Measurements from ENCODE around the gene DTNB.

DNA sequence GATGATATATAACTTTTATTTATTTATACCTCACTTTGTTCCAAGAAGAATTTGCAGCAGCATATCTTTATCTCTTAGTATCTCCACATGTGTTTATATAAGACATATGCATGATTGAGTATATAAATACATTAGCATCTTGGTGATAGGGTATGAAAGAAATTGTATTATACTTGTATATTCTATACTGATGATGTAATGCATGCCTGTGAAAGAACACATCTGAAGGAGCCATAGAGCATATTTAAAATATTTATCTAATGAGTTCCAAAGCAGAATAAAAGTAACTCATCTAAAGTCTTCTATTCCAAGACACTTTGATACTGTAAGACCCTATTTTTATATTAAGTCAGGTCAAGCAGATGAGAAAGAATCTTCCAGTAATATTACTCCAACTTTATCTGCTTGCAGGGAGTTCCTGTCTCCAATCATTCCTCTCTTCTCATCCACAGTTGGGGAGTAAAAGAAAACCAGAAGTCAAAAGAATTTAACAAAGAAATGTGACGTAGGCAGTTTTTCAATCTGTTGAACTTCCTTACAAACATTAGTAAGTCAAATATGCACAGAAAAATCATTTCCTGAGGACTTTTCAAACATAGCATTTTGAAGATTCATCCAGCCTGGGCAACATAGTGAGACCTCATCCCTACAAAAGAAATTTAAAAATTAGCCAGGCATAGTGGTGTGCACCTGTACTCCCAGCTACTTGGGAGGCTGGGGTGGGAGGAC lies 76.7 kb downstream of the DTNB start:
- TF ChIP-seq, protein P1, sequence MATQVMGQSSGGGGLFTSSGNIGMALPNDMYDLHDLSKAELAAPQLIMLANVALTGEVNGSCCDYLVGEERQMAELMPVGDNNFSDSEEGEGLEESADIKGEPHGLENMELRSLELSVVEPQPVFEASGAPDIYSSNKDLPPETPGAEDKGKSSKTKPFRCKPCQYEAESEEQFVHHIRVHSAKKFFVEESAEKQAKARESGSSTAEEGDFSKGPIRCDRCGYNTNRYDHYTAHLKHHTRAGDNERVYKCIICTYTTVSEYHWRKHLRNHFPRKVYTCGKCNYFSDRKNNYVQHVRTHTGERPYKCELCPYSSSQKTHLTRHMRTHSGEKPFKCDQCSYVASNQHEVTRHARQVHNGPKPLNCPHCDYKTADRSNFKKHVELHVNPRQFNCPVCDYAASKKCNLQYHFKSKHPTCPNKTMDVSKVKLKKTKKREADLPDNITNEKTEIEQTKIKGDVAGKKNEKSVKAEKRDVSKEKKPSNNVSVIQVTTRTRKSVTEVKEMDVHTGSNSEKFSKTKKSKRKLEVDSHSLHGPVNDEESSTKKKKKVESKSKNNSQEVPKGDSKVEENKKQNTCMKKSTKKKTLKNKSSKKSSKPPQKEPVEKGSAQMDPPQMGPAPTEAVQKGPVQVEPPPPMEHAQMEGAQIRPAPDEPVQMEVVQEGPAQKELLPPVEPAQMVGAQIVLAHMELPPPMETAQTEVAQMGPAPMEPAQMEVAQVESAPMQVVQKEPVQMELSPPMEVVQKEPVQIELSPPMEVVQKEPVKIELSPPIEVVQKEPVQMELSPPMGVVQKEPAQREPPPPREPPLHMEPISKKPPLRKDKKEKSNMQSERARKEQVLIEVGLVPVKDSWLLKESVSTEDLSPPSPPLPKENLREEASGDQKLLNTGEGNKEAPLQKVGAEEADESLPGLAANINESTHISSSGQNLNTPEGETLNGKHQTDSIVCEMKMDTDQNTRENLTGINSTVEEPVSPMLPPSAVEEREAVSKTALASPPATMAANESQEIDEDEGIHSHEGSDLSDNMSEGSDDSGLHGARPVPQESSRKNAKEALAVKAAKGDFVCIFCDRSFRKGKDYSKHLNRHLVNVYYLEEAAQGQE (IDR thresholded peaks at IDR 0.05; ENCODE audit: borderline replicate concordance), result no peak
- TF ChIP-seq POLR2AphosphoS5 (IDR thresholded peaks at IDR 0.05) (no peak), EZH2 (IDR thresholded peaks at IDR 0.05; ENCODE audit: borderline replicate concordance, insufficient read depth, low read length, poor library complexity, severe bottlenecking) (no peak), MXI1 (conservative IDR thresholded peaks at IDR 0.05; ENCODE audit: poor library complexity, severe bottlenecking) (no peak)
- TF ChIP-seq, protein P2, sequence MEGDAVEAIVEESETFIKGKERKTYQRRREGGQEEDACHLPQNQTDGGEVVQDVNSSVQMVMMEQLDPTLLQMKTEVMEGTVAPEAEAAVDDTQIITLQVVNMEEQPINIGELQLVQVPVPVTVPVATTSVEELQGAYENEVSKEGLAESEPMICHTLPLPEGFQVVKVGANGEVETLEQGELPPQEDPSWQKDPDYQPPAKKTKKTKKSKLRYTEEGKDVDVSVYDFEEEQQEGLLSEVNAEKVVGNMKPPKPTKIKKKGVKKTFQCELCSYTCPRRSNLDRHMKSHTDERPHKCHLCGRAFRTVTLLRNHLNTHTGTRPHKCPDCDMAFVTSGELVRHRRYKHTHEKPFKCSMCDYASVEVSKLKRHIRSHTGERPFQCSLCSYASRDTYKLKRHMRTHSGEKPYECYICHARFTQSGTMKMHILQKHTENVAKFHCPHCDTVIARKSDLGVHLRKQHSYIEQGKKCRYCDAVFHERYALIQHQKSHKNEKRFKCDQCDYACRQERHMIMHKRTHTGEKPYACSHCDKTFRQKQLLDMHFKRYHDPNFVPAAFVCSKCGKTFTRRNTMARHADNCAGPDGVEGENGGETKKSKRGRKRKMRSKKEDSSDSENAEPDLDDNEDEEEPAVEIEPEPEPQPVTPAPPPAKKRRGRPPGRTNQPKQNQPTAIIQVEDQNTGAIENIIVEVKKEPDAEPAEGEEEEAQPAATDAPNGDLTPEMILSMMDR (IDR thresholded peaks at IDR 0.05; ENCODE audit: poor library complexity, severe bottlenecking), result no peak
